ENCODE data around the gene DCLRE1B. TPM values are rescaled to one million over a fixed set of nuclear protein-coding genes. Genes with fewer than 3 reads are reported as not detected.

The DCLRE1B gene
- total RNA-seq, 1 experiment from 2014 or later, result 9.4 TPM

- TF ChIP-seq JUN (CRISPR knock-in tag; IDR thresholded peaks at IDR 0.05), result no peak
- TF ChIP-seq NFE2L1 (CRISPR knock-in tag; IDR thresholded peaks at IDR 0.05), result 0 out of 2 replicates have a peak, but pooled peaks have one; percentile 6
- TF ChIP-seq E2F1 (CRISPR knock-in tag; IDR thresholded peaks at IDR 0.05), result no peak
- no peak for TF ChIP-seq GTF2I (CRISPR knock-in tag; conservative IDR thresholded peaks at IDR 0.05)
- TF ChIP-seq ZNF317 (CRISPR knock-in tag; IDR thresholded peaks at IDR 0.05; ENCODE audit: borderline replicate concordance, low read depth), result 0 out of 2 replicates have a peak, but pooled peaks have one; percentile 32
- TF ChIP-seq ELF4 (CRISPR knock-in tag; IDR thresholded peaks at IDR 0.05; ENCODE audit: low read depth), result no peak
- peak; percentile 76 for TF ChIP-seq MAX (CRISPR knock-in tag; IDR thresholded peaks at IDR 0.05)
- peak; percentile 51; the same call in 1 of the 2 replicates for TF ChIP-seq SMAD3 (CRISPR knock-in tag; IDR thresholded peaks at IDR 0.05; ENCODE audit: borderline replicate concordance)
- TF ChIP-seq E2F5 (CRISPR knock-in tag; IDR thresholded peaks at IDR 0.05), result peak; percentile 92
- no peak for TF ChIP-seq ZMAT4 (CRISPR knock-in tag; IDR thresholded peaks at IDR 0.05)
- no peak for TF ChIP-seq CREM (CRISPR knock-in tag; IDR thresholded peaks at IDR 0.05)
- no peak for TF ChIP-seq IRF1 (CRISPR knock-in tag; IDR thresholded peaks at IDR 0.05)
- no peak for TF ChIP-seq CTCF (IDR thresholded peaks at IDR 0.05)
- TF ChIP-seq MXD4 (CRISPR knock-in tag; IDR thresholded peaks at IDR 0.05; ENCODE audit: borderline replicate concordance), result no peak
- no peak for TF ChIP-seq JAZF1 (CRISPR knock-in tag; IDR thresholded peaks at IDR 0.05)
- TF ChIP-seq FOXP1 (CRISPR knock-in tag; IDR thresholded peaks at IDR 0.05; ENCODE audit: borderline replicate concordance), result peak; percentile 71; the same call in 1 of the 2 replicates
- peak; percentile 43 for TF ChIP-seq NFYB (CRISPR knock-in tag; conservative IDR thresholded peaks at IDR 0.05; ENCODE audit: low read depth)
- TF ChIP-seq ZNF121 (CRISPR knock-in tag; IDR thresholded peaks at IDR 0.05), result no peak
- no peak for TF ChIP-seq TP53 (CRISPR knock-in tag; IDR thresholded peaks at IDR 0.05)
- no peak for TF ChIP-seq ATF1 (CRISPR knock-in tag; IDR thresholded peaks at IDR 0.05)
- no peak for TF ChIP-seq RELA (CRISPR knock-in tag; IDR thresholded peaks at IDR 0.05; ENCODE audit: borderline replicate concordance)
- no peak for TF ChIP-seq ZNF396 (CRISPR knock-in tag; IDR thresholded peaks at IDR 0.05; ENCODE audit: borderline replicate concordance)
- TF ChIP-seq NR2C2 (CRISPR knock-in tag; IDR thresholded peaks at IDR 0.05), result no peak
- TF ChIP-seq ZNF423 (CRISPR knock-in tag; IDR thresholded peaks at IDR 0.05), result no peak
- peak; percentile 90; the same call in 1 of the 2 replicates for TF ChIP-seq ARID4B (CRISPR knock-in tag; IDR thresholded peaks at IDR 0.05; ENCODE audit: borderline replicate concordance)
- TF ChIP-seq PREB (CRISPR knock-in tag; IDR thresholded peaks at IDR 0.05; ENCODE audit: borderline replicate concordance), result no peak
- TF ChIP-seq HMGXB4 (CRISPR knock-in tag; IDR thresholded peaks at IDR 0.05), result peak; percentile 70
Observed at GRCh38 chr1:113904674-113905434, at the start of gene DCLRE1B, which contains the start of gene AP4B1 (continued).
